ENCODE measurements around the gene TACR1.

The TACR1 gene

DNA sequence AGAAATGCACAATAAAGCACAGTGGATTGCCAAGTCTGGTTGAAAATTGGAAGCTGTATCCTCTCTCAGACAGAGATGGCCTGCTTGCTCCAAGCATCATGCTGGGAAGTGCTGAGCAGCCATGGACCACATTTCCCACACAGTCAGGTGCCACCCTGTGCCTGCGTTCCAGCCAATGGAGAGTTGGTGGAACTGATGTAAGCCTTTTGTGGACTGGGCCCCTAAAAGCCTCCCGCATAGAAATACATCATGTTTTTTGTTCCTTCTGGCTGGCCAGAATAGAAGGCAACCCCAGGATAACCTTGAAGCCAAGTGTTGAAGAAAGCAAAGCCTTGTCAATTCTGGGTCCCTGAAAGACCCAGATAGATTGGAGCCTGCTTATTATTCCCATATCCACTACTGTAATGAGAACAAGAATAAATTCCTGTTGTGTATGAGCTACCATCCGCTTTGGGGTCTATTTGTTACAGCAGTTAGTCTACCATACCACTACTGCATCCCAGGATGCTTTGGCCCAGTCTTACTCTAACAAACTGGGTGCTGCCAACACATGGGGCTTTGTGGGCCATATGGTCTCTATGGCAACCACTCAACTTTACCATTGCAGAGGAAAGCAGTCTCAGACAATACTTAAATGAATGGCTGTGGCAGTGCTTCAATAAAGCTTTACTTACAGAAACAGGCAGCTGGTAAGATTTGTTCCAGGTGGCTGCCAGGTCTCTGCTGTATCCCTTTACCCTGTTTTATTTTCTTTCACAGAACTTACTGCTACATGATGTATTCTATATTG is 175.5 kb downstream of the TACR1 start:
- Histone ChIP-seq H3K9me3 (ENCODE audit: control insufficient read depth, insufficient read depth, low read depth, low read length) (no peaks in the 10 kb centered on the region), H3K4me3 (ENCODE audit: low read depth, low read length) (no peak overlapping the region), H3K4me1 (ENCODE audit: control insufficient read depth, insufficient read depth, low read length) (no peaks in the 10 kb centered on the region), H3K36me3 (ENCODE audit: control insufficient read depth in 2 of 2, insufficient read depth in 1 of 2, low read length in 2 of 2) (no peaks in the 10 kb centered on the region), H3K27ac (ENCODE audit: extremely low read depth, low read depth, low read length) (no peak overlapping the region)
- TF ChIP-seq ZEB2 (tag by site-specific recombination; IDR thresholded peaks at IDR 0.05) (no peak), ZBTB26 (tag by site-specific recombination; optimal IDR thresholded peaks at IDR 0.05) (no peak), ZNF248 (tag by site-specific recombination; IDR thresholded peaks at IDR 0.05) (no peak), RBAK (tag by site-specific recombination; IDR thresholded peaks at IDR 0.05) (no peak), ZNF677 (tag by site-specific recombination; IDR thresholded peaks at IDR 0.05) (no peak), ZNF560 (tag by site-specific recombination; IDR thresholded peaks at IDR 0.05; ENCODE audit: borderline replicate concordance) (no peak), REPIN1 (tag by site-specific recombination; IDR thresholded peaks at IDR 0.05; ENCODE audit: low read depth) (no peak), ZNF214 (tag by site-specific recombination; IDR thresholded peaks at IDR 0.05; ENCODE audit: borderline replicate concordance) (no peak), ZNF670 (tag by site-specific recombination; IDR thresholded peaks at IDR 0.05; ENCODE audit: low read depth) (no peak), ZNF548 (tag by site-specific recombination; IDR thresholded peaks at IDR 0.05) (no peak)
- ChIA-PET POLR2A (no interaction called here), CTCF (interaction anchor here (0.6 to 0.7 kb wide), 3 partner anchors 108 to 1610 kb away, joined by 3 to 7 read pairs (median 4); no protein-coding TSS in a partner anchor)

DNA sequence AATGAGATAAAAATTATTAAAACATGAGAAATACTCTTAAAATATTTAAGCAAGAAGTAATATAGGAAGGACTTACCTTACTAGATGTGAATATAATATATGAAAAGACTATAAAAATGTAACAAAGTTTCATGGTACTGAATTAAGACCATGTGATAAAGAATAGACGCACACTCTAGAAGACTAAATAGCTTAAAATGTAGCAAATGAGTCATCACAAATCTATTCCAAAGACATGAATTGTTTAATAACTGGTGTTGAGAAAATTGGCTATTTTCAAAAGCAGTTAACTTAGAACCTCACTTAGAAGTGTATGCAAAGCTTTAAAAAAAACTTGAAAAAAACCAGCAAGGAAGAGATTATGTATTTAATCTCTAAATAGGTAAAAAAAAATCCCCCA is 176.8 kb downstream of the TACR1 start:
- H3K27ac ChIP-seq (ENCODE audit: extremely low read depth, low read depth, low read length) = no peak overlapping the region
- no peaks in the 10 kb centered on the region for H3K4me1 ChIP-seq (ENCODE audit: control insufficient read depth, insufficient read depth, low read length)
- TF ChIP-seq ZNF501 (tag by site-specific recombination; IDR thresholded peaks at IDR 0.05) (no peak), ZNF776 (tag by site-specific recombination; IDR thresholded peaks at IDR 0.05; ENCODE audit: borderline replicate concordance) (no peak), ZNF629 (tag by site-specific recombination; IDR thresholded peaks at IDR 0.05) (no peak), ZNF639 (tag by site-specific recombination; IDR thresholded peaks at IDR 0.05) (no peak), ZNF426 (tag by site-specific recombination; IDR thresholded peaks at IDR 0.05) (no peak), KLF9 (tag by site-specific recombination; IDR thresholded peaks at IDR 0.05; ENCODE audit: low read depth) (no peak), ZNF292 (tag by site-specific recombination; IDR thresholded peaks at IDR 0.05; ENCODE audit: borderline replicate concordance, low read depth) (no peak), TSHZ1 (tag by site-specific recombination; IDR thresholded peaks at IDR 0.05; ENCODE audit: borderline replicate concordance) (no peak)
- H3K4me3 ChIP-seq (ENCODE audit: low read depth, low read length) = no peak overlapping the region
- CTCF ChIA-PET = interaction anchor here (1.0 kb wide), 1 partner anchor 115 kb away, joined by 3 read pairs; no protein-coding TSS in a partner anchor
- no peaks in the 10 kb centered on the region for H3K36me3 ChIP-seq (ENCODE audit: control insufficient read depth in 2 of 2, insufficient read depth in 1 of 2, low read length in 2 of 2)
- H3K9me3 ChIP-seq (ENCODE audit: control insufficient read depth, insufficient read depth, low read depth, low read length) = no peaks in the 10 kb centered on the region
- POLR2A ChIA-PET = no interaction called here

Measured in HEK293 (cell line).